Measurements from ENCODE around the gene LPGAT1. TPM values are rescaled to one million over a fixed set of nuclear protein-coding genes. Genes with fewer than 3 reads are reported as not detected.
A peak's percentile ranks its signal among the peaks of the same experiment; 100 is the strongest.
"Not testable (repeated sequence)": the region's sequence is repeated elsewhere in the genome, so short reads cannot be mapped to it uniquely, and the experiment has no call there.

LPGAT1 gene
- total and polyA plus RNA-seq, 2 experiments from 2014 or later: 18.5 to 22.9 TPM

- DNase-seq (ENCODE audit: low read depth in 1 of 2, low spot score in 1 of 2): no peak
- Histone ChIP-seq H3K36me3 (no peaks in the 10 kb centered on the region), H3K4me3 (no peak overlapping the region), H3K4me1 (ENCODE audit: low read depth) (no peaks in the 10 kb centered on the region), H3K27me3 (no peaks in the 10 kb centered on the region), H3K27ac (no peak overlapping the region), H3K9me3 (ENCODE audit: low read depth) (no peaks in the 10 kb centered on the region)
- TF ChIP-seq CTCF (IDR thresholded peaks at IDR 0.05; ENCODE audit: low read depth, low read length): no peak
Observed at GRCh38 chr1:211726467-211726995, 104.0 kb downstream of the LPGAT1 start.

- no peak overlapping the region for H3K4me3 ChIP-seq
- no peaks in the 10 kb centered on the region for H3K4me1 ChIP-seq (ENCODE audit: low read depth)
- DNase-seq (ENCODE audit: low read depth in 1 of 2, low spot score in 1 of 2): peak in 1 of 2 donors; percentile 36
- H3K9me3 ChIP-seq (ENCODE audit: low read depth): no peaks in the 10 kb centered on the region
- no peaks in the 10 kb centered on the region for H3K27me3 ChIP-seq
- H3K27ac ChIP-seq: no peak overlapping the region
- no peaks in the 10 kb centered on the region for H3K36me3 ChIP-seq
- TF ChIP-seq CTCF (IDR thresholded peaks at IDR 0.05; ENCODE audit: low read depth, low read length): no peak
Observed at GRCh38 chr1:211724687-211725196, 105.8 kb downstream of the LPGAT1 start.

- Histone ChIP-seq H3K4me1 (ENCODE audit: low read depth) (no peaks in the 10 kb centered on the region), H3K9me3 (ENCODE audit: low read depth) (no peaks in the 10 kb centered on the region), H3K36me3 (no peaks in the 10 kb centered on the region), H3K27ac (no peak overlapping the region), H3K4me3 (no peak overlapping the region), H3K27me3 (no peaks in the 10 kb centered on the region)
- DNase-seq (ENCODE audit: low read depth in 1 of 2, low spot score in 1 of 2): no peak
- TF ChIP-seq CTCF (IDR thresholded peaks at IDR 0.05; ENCODE audit: low read depth, low read length): no peak
Observed at GRCh38 chr1:211723273-211723672, 107.3 kb downstream of the LPGAT1 start.

- no peak overlapping the region for H3K27ac ChIP-seq
- TF ChIP-seq CTCF (IDR thresholded peaks at IDR 0.05; ENCODE audit: low read depth, low read length): no peak
Observed at GRCh38 chr1:211722277-211723175, 108.0 kb downstream of the LPGAT1 start.

GRCh38 chr1:211716555-211716954, 114.0 kb downstream of the LPGAT1 start:
- H3K27ac ChIP-seq; DNase-seq (ENCODE audit: low read depth in 1 of 2, low spot score in 1 of 2): not testable (repeated sequence)

More at GRCh38 chr1:211722277-211723175, 108.0 kb downstream of the LPGAT1 start:
- no peaks in the 10 kb centered on the region for H3K27me3 ChIP-seq
- no peak for DNase-seq (ENCODE audit: low read depth in 1 of 2, low spot score in 1 of 2)
- no peaks in the 10 kb centered on the region for H3K4me1 ChIP-seq (ENCODE audit: low read depth)
- H3K36me3 ChIP-seq: no peaks in the 10 kb centered on the region
- no peak overlapping the region for H3K4me3 ChIP-seq
- H3K9me3 ChIP-seq (ENCODE audit: low read depth): no peaks in the 10 kb centered on the region

GRCh38 chr1:211715971-211716370, 114.6 kb downstream of the LPGAT1 start:
- Histone ChIP-seq H3K9me3 (ENCODE audit: low read depth) (no peaks in the 10 kb centered on the region), H3K4me1 (ENCODE audit: low read depth) (no peaks in the 10 kb centered on the region), H3K36me3 (no peaks in the 10 kb centered on the region), H3K27ac (no peak overlapping the region), H3K4me3 (no peak overlapping the region), H3K27me3 (no peaks in the 10 kb centered on the region)
- DNase-seq (ENCODE audit: low read depth in 1 of 2, low spot score in 1 of 2): no peak
- no peak for TF ChIP-seq CTCF (IDR thresholded peaks at IDR 0.05; ENCODE audit: low read depth, low read length)

More at GRCh38 chr1:211716555-211716954, 114.0 kb downstream of the LPGAT1 start:
- H3K27me3 ChIP-seq; H3K36me3 ChIP-seq; H3K9me3 ChIP-seq (ENCODE audit: low read depth); H3K4me1 ChIP-seq (ENCODE audit: low read depth); H3K4me3 ChIP-seq: not testable (repeated sequence)

Data from cardiac muscle cell (in vitro differentiated cells and primary cell).